GM12892 (cell line): ENCODE measurements around the gene LONRF3.
"Not testable (repeated sequence)": the region's sequence is repeated elsewhere in the genome, so short reads cannot be mapped to it uniquely, and the experiment has no call there.

Experiments
- DNase-seq: peaks from one replicate; pipeline ENCODE4 v3.0.0; 2011; ENCODE audit not compliant: insufficient read length
- FAIRE-seq: peaks from 2 replicates; lab custom pipeline; 2011; peaks lifted over from hg19 to GRCh38; lab: Jason Lieb, UNC
- POLR2A ChIP-seq: IDR thresholded peaks from 2 replicates; pipeline ENCODE4 v1.6.1; 2011; ENCODE audit warnings: low read depth, low read length, control low read depth
- POLR2AphosphoS5 ChIP-seq: IDR thresholded peaks from 2 replicates; pipeline ENCODE4 v1.6.1; 2011; ENCODE audit warnings: low read depth, low read length, control low read depth
- TAF1 ChIP-seq: IDR thresholded peaks from 2 replicates; pipeline ENCODE4 v1.6.1; 2011; ENCODE audit warnings: low read depth, mild to moderate bottlenecking, control low read depth, low read length, borderline replicate concordance

LONRF3 gene

GRCh38 chrX:118989886-118990285, 15.5 kb downstream of the LONRF3 start:
- FAIRE-seq (no peak), DNase-seq (no peak)
- TF ChIP-seq TAF1 (no peak), POLR2AphosphoS5 (no peak), POLR2A (no peak)

GRCh38 chrX:118990512-118991227, 16.3 kb downstream of the LONRF3 start:
- TF ChIP-seq POLR2AphosphoS5: no peak
- FAIRE-seq (no peak), DNase-seq (no peak)

GRCh38 chrX:118992441-118993121, 18.2 kb downstream of the LONRF3 start:
- FAIRE-seq, DNase-seq: not testable (repeated sequence)

GRCh38 chrX:119003462-119003861, 29.0 kb downstream of the LONRF3 start:
- no peak for TF ChIP-seq POLR2A
- TF ChIP-seq POLR2AphosphoS5: no peak
- TF ChIP-seq TAF1: no peak
- DNase-seq: no peak
- no peak for FAIRE-seq

GRCh38 chrX:119004920-119005524, 30.6 kb downstream of the LONRF3 start:
- peak; percentile 97 for FAIRE-seq
- TF ChIP-seq TAF1 (no peak), POLR2AphosphoS5 (no peak), POLR2A (no peak)
- peak; percentile 27 for DNase-seq

- FAIRE-seq (no peak), DNase-seq (no peak)
- TF ChIP-seq TAF1 (no peak), POLR2AphosphoS5 (no peak), POLR2A (no peak)
Observed at GRCh38 chrX:119007189-119007770, 32.9 kb downstream of the LONRF3 start.

GRCh38 chrX:119008110-119008744, 33.8 kb downstream of the LONRF3 start:
- TF ChIP-seq TAF1 (no peak), POLR2AphosphoS5 (no peak), POLR2A (no peak)
- peak; percentile 68 for FAIRE-seq
- peak; percentile 23 for DNase-seq

- TF ChIP-seq POLR2AphosphoS5: no peak
- no peak for TF ChIP-seq POLR2A
- no peak for TF ChIP-seq TAF1
- FAIRE-seq (no peak), DNase-seq (no peak)
Observed at GRCh38 chrX:119009071-119009470, 34.7 kb downstream of the LONRF3 start.

- DNase-seq: no peak
- TF ChIP-seq TAF1 (no peak), POLR2AphosphoS5 (no peak)
- peak; percentile 44 for FAIRE-seq
Observed at GRCh38 chrX:119010491-119010890, 36.1 kb downstream of the LONRF3 start.

- FAIRE-seq (no peak), DNase-seq (no peak)
- TF ChIP-seq POLR2AphosphoS5: no peak
- no peak for TF ChIP-seq TAF1
- TF ChIP-seq POLR2A: no peak
Observed at GRCh38 chrX:119013164-119013563, 38.7 kb downstream of the LONRF3 start.

GRCh38 chrX:119015407-119016237, 41.2 kb downstream of the LONRF3 start:
- peak; percentile 89 for FAIRE-seq
- TF ChIP-seq POLR2A (no peak), POLR2AphosphoS5 (no peak), TAF1 (no peak)
- no peak for DNase-seq

- FAIRE-seq (no peak), DNase-seq (no peak)
- TF ChIP-seq TAF1 (no peak), POLR2AphosphoS5 (no peak), POLR2A (no peak)
Observed at GRCh38 chrX:119017077-119017476, 42.7 kb downstream of the LONRF3 start.

GRCh38 chrX:119025900-119026299, 51.5 kb downstream of the LONRF3 start:
- TF ChIP-seq TAF1 (no peak), POLR2AphosphoS5 (no peak)
- FAIRE-seq: no peak
- DNase-seq: no peak

GRCh38 chrX:119026344-119026743, 51.9 kb downstream of the LONRF3 start:
- not testable (repeated sequence) for FAIRE-seq

GRCh38 chrX:119027960-119028732, 53.7 kb downstream of the LONRF3 start:
- not testable (repeated sequence) for FAIRE-seq, DNase-seq

More at GRCh38 chrX:119026344-119026743, 51.9 kb downstream of the LONRF3 start:
- not testable (repeated sequence) for DNase-seq
